Measurements from ENCODE around the gene THY1.
"Not testable (repeated sequence)": the region's sequence is repeated elsewhere in the genome, so short reads cannot be mapped to it uniquely, and the experiment has no call there.

The THY1 gene

DNA sequence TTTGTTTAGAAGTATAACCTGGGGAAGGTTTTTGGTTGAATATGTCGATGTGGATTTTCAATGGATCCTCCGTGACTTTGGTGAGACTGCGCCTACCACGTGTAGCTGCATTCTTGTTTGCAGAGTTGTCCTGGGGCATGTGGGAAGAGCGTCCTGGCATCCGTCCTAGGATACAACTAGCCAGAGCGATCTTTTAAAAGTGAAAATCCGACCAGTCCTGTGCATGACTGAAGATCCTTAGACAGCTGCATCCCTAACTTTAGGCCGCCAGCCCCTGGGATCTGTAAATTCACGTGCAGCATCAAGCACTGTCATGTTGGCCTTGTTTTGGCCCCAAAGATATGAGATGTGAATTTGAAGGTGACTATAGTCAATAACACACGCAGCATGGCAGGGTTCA, 22.4 kb upstream of the THY1 start:
- DNase-seq = no peak

DNA sequence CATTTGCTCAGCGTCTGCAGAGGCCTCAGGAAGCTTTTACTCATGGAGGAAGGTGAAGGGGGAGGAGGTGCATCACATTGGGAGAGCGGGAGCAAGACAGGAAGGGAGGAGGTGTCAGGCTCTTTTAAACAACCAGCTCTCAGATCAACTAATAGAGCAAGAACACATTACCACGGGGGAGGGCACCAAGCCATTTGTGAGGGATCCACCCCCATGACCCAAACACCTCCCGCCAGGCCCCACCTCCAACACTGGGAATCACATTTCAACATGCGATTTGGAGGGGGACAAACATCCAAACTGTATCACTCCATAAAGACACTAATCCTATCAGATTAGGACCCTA, 18.9 kb upstream of the THY1 start:
- DNase-seq = no peak

- no peak for DNase-seq
Observed at GRCh38 chr11:119438599-119438998, 15.6 kb upstream of the THY1 start.

- not testable (repeated sequence) for DNase-seq
Observed at GRCh38 chr11:119437521-119437920, 14.5 kb upstream of the THY1 start.

- DNase-seq = no peak
Observed at GRCh38 chr11:119436711-119437110, 13.7 kb upstream of the THY1 start.

- DNase-seq = no peak
Observed at GRCh38 chr11:119436093-119436492, 13.1 kb upstream of the THY1 start.

GRCh38 chr11:119434591-119435330, 11.8 kb upstream of the THY1 start:
- DNase-seq = no peak

DNA sequence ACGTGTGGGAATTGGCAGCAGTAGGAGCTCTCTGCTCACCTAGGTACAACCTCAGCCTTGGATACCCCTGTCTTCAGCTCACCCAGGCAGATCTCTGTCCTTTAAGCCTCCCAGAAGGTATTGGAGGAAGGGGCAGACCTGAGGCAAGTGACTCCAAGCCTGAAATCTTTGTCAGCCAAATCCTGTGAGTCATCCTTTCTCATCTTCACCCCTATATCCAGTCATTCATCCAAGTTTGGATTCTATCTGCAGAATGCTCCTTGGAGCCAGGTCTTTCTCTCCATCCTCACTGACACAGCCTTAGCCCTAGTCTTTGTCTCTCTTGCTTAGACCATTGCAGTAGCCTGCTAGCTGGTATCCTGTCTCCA, 10.4 kb upstream of the THY1 start:
- DNase-seq = no peak

- no peak for DNase-seq
Observed at GRCh38 chr11:119432484-119433357, 9.7 kb upstream of the THY1 start.

DNA sequence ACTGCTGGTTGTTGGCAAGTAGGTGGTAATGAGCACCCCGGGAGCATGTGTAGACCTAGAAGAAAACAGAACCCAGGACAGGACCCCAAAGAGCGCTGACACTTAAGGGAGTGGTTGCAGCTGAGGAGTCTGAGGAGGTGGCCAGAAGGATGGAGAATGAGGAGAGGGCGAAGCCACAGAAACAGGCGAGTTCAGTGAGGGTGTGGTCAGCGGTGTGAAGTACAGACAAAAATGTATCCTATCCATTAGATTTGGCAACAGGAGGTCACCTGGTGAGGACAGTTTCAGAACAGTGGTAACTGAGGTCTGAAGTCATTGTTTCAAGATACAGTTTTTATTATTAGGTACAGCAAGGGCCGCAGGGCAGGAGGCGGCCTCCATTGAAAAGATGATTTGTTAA, 8.6 kb upstream of the THY1 start:
- no peak for DNase-seq

- no peak for DNase-seq
Observed at GRCh38 chr11:119427279-119427678, 4.3 kb upstream of the THY1 start.

DNA sequence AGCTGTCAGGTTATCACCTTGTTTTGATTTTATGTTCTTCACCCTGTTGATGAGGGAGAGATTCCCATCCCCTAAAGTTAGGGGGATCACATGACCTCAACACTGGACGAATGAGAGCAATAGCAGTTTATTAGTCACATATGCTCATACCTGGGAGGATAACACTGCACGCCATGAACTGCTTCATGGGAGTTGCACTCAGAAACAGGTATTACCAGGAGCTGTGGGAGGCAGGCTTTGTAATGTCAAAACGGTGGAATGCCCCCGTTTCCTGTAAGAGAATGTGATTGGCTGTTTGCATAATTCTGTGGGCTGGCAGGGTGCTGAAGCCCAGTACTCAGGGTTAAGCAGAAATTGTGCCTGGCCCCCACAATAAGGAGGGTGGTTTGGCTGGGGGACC, 3.2 kb upstream of the THY1 start:
- no peak for DNase-seq

DNA sequence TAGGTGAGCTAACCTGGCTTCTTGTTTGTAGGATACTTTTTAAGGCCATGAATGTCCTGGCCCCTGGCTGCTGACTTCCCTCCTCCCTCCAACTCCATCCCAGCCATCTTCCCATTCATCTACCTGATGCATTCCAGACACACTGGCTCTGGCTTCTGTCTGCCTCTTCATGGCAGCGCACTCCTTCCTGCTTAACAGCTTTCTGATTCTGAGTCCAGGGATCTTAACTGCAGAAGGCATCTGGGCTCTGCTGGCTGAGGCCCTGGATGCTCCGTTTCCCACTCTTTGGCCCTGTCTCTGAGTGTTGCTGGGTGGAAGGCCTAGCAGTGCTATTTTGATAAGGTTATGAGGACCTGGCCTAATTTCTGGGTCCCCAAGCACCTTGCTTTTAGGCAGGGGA, 1.8 kb upstream of the THY1 start:
- DNase-seq = no peak

DNA sequence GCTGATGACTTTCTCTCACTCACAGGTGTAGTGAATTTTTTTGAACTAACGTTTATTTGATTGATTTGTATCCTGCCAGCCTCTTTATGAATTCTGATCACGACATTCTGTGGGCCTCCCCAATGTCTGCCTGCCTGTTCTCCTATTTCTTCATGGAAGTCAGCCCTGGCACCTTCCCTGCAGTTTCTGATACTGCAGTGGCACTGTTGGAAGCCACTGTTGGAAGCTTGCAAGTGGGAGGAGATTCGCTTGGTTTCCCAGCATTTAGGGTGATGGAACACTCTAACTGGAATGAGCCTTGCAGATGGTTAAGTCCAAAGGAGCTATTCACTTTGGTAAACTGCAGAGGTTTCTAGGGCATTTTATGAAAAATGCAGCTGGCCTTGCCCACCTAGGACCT, 1.3 kb upstream of the THY1 start:
- DNase-seq = no peak

- DNase-seq = no peak
Observed at GRCh38 chr11:119423509-119424254, 710 bp upstream of the THY1 start.

- DNase-seq = no peak
Observed at GRCh38 chr11:119421941-119422808, 797 bp downstream of the THY1 start.

- no peak for DNase-seq
Observed at GRCh38 chr11:119421351-119421750, 1.6 kb downstream of the THY1 start.

DNA sequence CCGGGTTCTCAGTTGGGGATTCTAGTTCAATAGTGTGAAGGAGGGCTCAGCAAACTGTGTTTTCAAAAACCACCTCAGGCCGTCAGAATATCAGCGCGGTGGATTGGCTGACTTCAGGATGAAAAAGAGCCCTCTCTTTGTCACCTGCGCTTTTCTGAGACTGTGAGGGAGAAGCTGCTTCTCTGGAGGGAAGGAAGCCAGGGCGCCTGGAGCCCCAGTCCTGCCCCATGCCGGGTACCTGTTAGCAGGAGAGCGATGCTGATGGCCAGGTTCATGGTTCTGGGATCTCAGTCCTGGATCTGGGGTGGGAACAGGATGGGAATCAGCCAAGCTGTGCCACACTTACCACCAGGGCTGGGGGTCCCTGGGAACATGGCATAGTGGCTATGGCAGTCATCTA, 2.3 kb downstream of the THY1 start:
- no peak for DNase-seq

DNA sequence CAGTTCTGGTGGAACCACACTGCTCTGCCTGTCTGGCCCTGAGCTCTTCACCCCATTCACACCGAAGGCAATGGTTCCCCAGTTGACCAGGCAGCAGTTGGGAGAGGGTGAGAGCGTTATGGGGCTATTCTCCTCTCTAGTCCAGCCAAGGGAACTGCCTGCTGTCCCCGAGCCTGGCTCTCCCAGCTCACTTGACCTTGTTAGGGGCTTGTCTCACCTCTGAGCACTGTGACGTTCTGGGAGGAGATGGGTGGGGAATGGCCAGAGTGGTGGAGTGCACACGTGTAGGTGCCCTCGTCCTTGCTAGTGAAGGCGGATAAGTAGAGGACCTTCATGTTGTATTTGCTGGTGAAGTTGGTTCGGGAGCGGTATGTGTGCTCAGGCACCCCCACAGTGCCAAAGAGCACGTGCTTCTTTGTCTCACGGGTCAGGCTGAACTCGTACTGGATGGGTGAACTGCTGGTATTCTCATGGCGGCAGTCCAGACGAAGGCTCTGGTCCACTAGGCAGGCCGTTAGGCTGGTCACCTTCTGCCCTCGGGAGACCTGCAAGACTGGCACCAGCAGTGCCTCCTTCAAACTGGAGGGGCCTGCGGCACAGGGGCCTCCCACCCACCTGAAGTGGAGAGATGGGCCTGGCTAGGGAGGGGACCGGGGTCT, 3.0 kb downstream of the THY1 start:
- DNase-seq = no peak

- DNase-seq = no peak
Observed at GRCh38 chr11:119419246-119419645, 3.7 kb downstream of the THY1 start.

GRCh38 chr11:119418759-119419158, 4.2 kb downstream of the THY1 start:
- no peak for DNase-seq
